Ammon's horn (tissue), 1 donor: ENCODE results near the gene SCAP.
A peak's percentile ranks its signal among the peaks of the same experiment; 100 is the strongest.
"Not testable (repeated sequence)": the region's sequence is repeated elsewhere in the genome, so short reads cannot be mapped to it uniquely, and the experiment has no call there.

ENCODE experiments used
- DNase-seq: peaks from one replicate; pipeline ENCODE4 v3.0.0-alpha.2; 2016; ENCODE audit warnings: low spot score

SCAP gene

DNA sequence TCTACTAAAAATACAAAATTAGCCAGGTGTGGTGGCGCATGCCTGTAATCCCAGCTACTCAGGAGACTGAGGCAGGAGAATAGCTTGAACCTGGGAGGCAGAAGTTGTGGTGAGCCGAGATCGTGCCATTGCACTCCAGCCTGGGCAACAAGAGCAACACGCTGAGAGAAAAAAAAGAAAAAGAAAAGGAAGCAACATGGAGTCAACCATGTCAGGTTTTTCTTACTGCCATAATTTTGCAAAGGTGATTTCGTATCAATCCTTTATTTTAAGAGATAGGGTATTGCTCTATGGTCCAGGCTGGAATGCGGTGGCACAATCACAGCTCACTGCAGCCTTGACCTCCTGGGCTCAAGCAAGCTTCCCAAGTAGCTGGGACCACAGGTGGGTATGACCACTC, 4.5 kb upstream of the SCAP start:
- DNase-seq, result not testable (repeated sequence)

DNA sequence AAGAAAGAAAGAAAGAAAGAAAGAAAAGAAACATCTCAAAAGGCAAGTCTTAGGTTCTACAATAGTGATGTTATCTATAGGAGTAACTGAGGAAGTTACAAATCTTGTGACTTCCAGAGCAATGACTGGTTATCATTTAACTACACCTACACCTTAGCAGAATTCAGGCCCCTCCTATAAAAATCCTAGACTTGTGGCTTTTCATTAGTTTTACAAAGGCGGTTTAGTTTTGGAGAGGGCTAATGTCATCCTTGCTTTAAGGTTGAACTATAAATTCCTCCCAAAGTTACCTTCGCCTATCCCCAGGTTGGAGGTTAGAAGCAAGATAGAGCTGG, 4.1 kb upstream of the SCAP start:
- DNase-seq, result no peak

- DNase-seq, result no peak
Observed at GRCh38 chr3:47478022-47478421, 2.3 kb upstream of the SCAP start.

- DNase-seq, result no peak
Observed at GRCh38 chr3:47476644-47477199, 981 bp upstream of the SCAP start.

- no peak for DNase-seq
Observed at GRCh38 chr3:47476330-47476626, 537 bp upstream of the SCAP start.

GRCh38 chr3:47475029-47475569, 642 bp downstream of the SCAP start:
- DNase-seq, result no peak

DNA sequence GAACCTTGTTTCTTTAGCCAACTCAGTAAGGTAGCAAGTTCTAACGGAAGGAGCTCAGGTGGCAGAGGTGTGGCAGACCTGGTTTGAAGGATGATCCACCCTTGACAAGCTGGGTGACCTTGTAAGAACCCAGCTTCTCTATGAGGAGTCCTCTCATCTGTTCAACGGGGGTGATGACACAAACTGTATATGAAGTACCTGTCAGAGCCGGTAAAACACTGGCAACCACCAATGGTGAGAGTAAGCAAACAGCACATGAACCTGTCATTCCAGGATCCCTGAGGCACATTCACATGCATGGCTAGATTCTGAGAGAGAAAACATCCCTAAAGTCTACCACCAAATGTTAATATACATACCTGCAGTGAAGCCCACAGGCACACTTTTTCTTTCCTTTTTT, 2.4 kb downstream of the SCAP start:
- no peak for DNase-seq

GRCh38 chr3:47469616-47470015, 6.1 kb downstream of the SCAP start:
- DNase-seq, result no peak

DNA sequence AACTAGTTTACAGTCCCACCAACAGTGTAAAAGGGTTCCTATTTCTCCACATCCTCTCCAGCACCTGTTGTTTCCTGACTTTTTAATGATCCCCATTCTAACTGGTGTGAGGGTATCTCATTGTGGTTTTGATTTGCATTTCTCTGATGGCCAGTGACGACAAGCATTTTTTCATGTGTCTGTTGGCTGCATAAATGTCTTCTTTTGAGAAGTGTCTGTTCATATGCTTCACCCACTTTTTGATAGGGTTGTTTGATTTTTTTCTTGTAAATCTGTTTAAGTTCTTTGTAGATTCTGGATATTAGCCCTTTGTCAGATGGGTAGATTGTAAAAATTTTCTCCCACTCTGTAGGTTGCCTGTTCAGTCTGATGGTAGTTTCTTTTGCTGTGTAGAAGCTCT, 7.4 kb downstream of the SCAP start:
- not testable (repeated sequence) for DNase-seq

- no peak for DNase-seq
Observed at GRCh38 chr3:47464588-47464987, 11.2 kb downstream of the SCAP start.

- not testable (repeated sequence) for DNase-seq
Observed at GRCh38 chr3:47459534-47460085, 16.1 kb downstream of the SCAP start.

GRCh38 chr3:47456984-47457383, 18.8 kb downstream of the SCAP start:
- DNase-seq, result no peak

DNA sequence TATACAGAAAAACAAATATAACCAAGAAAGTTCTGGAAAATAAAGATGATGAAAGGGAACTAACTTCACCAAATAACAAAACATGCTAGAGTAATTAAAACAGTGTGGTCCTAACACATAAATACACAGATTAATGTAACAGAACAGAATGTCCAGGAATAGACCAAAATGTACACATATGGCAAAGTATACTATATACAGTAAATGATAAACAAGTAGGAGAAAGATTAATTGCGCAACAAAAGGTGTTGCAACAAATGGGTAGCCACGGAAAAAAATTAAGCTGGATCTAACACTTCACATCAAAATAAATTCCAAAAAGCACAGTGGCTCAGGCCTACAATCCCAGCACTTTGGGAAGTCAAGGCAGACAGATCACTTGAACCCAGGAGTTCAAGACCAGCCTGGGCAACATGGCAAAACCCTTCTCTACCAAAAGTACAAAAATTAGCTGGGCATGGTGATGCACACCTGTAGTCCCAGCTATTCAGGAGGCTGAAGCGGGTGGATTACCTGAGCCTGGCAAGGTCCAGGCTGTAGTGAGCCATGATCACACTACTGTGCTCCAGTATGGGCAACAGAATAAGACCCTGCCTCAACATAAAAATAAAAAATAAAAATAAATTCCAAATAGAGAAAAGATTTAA, 19.8 kb downstream of the SCAP start:
- DNase-seq, result no peak

GRCh38 chr3:47452453-47453215, 23.1 kb downstream of the SCAP start:
- DNase-seq, result no peak

DNA sequence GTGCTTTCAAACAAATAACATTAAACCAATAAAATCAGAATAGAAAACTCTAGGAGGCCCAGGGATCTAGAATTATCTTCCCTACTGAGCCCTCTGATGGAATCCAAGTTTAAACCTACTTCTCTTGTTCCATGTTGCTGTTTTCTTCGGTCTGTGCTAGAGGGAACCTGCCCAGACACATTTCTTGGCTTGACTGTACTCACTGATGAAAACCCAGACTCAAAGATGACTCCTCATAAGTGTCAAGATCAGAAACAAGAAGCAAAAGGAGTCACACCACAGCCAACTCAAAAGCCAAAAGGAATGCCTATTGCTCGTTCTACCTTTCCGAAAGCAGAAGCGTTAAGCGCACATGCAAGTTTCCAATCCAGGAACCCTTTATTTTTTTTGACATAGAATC, 31.6 kb downstream of the SCAP start:
- no peak for DNase-seq

DNA sequence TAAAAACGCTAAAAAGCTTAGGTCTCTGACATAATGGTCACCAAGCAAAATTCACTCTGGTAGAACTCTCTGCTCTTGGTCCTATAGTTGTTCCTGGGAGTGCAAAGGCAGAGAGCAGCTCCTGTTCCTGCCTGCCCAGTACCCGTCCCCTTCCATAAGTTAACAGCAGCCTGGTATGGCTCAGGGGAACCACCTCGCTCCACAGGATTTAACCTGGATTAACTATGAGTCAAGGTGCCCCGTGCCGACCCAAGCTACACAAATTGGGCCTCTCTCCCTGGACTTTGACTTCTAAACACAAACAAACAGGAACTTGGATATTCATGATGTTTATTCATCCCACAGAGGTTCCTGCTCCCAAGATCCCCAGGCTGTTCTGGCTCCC, 32.1 kb downstream of the SCAP start:
- no peak for DNase-seq

- no peak for DNase-seq
Observed at GRCh38 chr3:47441796-47442551, 33.8 kb downstream of the SCAP start.

GRCh38 chr3:47440131-47440530, 35.6 kb downstream of the SCAP start:
- peak; percentile 70 for DNase-seq

DNA sequence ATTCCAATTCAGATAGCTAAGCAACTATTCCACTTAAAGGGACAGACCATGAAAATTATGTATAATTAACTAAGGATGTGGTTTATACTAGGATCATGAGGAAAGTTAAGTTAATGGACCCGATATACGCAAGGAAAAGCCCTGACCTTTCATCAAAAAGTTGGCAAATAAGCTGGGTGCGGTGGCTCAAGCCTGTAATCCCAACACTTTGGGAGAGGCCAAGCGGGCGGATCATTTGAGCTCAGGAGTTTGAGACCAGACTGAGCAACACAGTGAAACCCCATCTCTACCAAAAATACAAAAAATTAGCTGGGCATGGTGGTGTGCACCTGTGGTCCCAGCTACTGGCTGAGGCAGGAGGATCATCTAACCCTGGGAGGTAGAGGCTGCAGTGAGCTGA, 39.6 kb downstream of the SCAP start:
- no peak for DNase-seq

- DNase-seq, result no peak
Observed at GRCh38 chr3:47434849-47435248, 40.9 kb downstream of the SCAP start.

DNA sequence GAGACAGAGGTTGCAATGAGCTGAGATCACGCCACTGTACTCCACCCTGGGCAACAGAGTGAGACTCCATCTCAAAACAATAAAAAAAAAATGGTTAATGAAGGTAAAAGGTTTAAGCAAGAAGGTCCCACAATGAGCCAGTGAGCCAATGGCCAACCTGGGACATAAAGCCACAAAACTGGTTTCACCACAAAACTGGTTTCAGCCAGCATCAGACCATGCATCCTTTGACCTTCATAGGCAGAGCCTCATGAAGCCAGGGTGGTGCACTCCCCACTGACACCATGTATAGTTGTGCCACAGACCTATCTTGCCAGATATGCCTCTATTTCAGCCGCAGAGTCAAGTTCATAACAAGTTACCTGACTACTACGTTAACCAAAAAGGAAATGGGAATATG, 41.9 kb downstream of the SCAP start:
- DNase-seq, result no peak

DNA sequence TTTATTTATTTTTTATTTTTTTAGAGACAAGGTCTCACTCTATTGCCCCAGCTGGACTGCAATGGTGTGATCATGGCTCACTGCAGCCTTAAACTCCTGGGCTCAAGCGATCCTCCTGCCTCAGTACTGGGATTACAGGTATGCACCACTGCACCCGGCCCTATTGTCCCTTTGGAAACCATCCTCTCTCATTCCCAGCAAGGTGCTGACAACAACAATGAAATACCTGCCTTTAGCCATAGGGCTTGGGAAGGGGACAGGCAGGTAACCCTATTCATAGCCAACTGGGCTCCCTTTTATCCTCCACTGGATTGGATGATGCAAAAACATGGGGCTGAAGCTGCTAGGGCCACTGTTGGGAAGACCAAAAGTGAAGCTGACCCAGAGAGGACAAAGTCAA, 43.1 kb downstream of the SCAP start:
- DNase-seq, result no peak

- no peak for DNase-seq
Observed at GRCh38 chr3:47431225-47431624, 44.5 kb downstream of the SCAP start.
